Keratinocyte (primary cell): ENCODE data around the gene DHRS11. TPM values are rescaled to one million over a fixed set of nuclear protein-coding genes. Genes with fewer than 3 reads are reported as not detected.

Experiments
- DNase-seq: peaks from one replicate; pipeline ENCODE4 v3.0.0-alpha.2; 2011; ENCODE audit warnings: low read depth, missing footprints, low spot score
- FAIRE-seq: peaks from 2 replicates; lab custom pipeline; 2011; peaks lifted over from hg19 to GRCh38; lab: Jason Lieb, UNC
- H2AFZ ChIP-seq: 2 replicates; pipeline ENCODE4 v1.6.0; 2012; ENCODE audit warnings: low read length, control low read depth, inconsistent platforms; ENCODE audit not compliant: control insufficient read depth
- H3K27ac ChIP-seq: 2 replicates; pipeline ENCODE4 v1.5.1; 2011; ENCODE audit warnings: low read length; ENCODE audit not compliant: control insufficient read depth, insufficient read depth
- H3K27me3 ChIP-seq: 3 replicates; pipeline ENCODE4 v1.6.0; 2011; ENCODE audit warnings: low read length; ENCODE audit not compliant: control insufficient read depth, insufficient read depth; ENCODE audit errors: extremely low read depth
- H3K36me3 ChIP-seq, 2 experiments: 2 replicates in 1 of 2; 3 replicates in 1 of 2; pipeline ENCODE4 v1.5.1; 2011; ENCODE audit warnings: low read length in 2 of 2, mild to moderate bottlenecking in 1 of 2; ENCODE audit not compliant: control insufficient read depth in 2 of 2, insufficient read depth in 2 of 2; ENCODE audit errors: extremely low read depth in 1 of 2
- H3K4me1 ChIP-seq: 3 replicates; pipeline ENCODE4 v1.5.1; 2011; ENCODE audit warnings: low read length; ENCODE audit not compliant: control insufficient read depth, insufficient read depth; ENCODE audit errors: extremely low read depth
- H3K4me2 ChIP-seq: 3 replicates; pipeline ENCODE4 v1.6.0; 2011; ENCODE audit warnings: low read depth, low read length; ENCODE audit not compliant: control insufficient read depth, insufficient read depth; ENCODE audit errors: extremely low read depth
- H3K4me3 ChIP-seq, 3 experiments: fragments of 200-600 bp in 1 of 3; sonication (generic) in 1 of 3; 2 replicates in 2 of 3; 3 replicates in 1 of 3; pipeline ENCODE4 v1.5.1; 2011 to 2016; ENCODE audit warnings: low read length in 3 of 3, mild to moderate bottlenecking in 3 of 3, control low read depth in 2 of 3, inconsistent platforms in 1 of 3, low read depth in 1 of 3, mixed read lengths in 1 of 3, mixed run types in 1 of 3, moderate library complexity in 1 of 3; ENCODE audit not compliant: control insufficient read depth in 2 of 3, insufficient read depth in 2 of 3; ENCODE audit errors: extremely low read depth in 1 of 3
- H3K79me2 ChIP-seq: 2 replicates; pipeline ENCODE4 v1.6.0; 2012; ENCODE audit warnings: low read length; ENCODE audit not compliant: control insufficient read depth, insufficient read depth
- H3K9ac ChIP-seq: 3 replicates; pipeline ENCODE4 v1.6.0; 2011; ENCODE audit warnings: low read length; ENCODE audit not compliant: control insufficient read depth, insufficient read depth; ENCODE audit errors: extremely low read depth
- H3K9me1 ChIP-seq: 3 replicates; pipeline ENCODE4 v1.6.0; 2011; ENCODE audit warnings: low read length; ENCODE audit not compliant: control insufficient read depth, insufficient read depth; ENCODE audit errors: extremely low read depth
- H3K9me3 ChIP-seq: 2 replicates; pipeline ENCODE4 v1.5.1; 2012; ENCODE audit warnings: low read depth, low read length; ENCODE audit not compliant: control insufficient read depth
- H4K20me1 ChIP-seq: 3 replicates; pipeline ENCODE4 v1.6.0; 2011; ENCODE audit warnings: low read length; ENCODE audit not compliant: control insufficient read depth, insufficient read depth; ENCODE audit errors: extremely low read depth
- EZH2 ChIP-seq: IDR thresholded peaks from one replicate; pipeline ENCODE4 v1.6.1; 2012; ENCODE audit warnings: inconsistent platforms, mild to moderate bottlenecking, low read length, moderate library complexity
- dilution Hi-C: fragments of 300-500 bp; cut with MboI; formaldehyde crosslinking; loops from one replicate; pipeline ENCODE4 v1.7.0; 2020; ENCODE audit warnings: low sequenced_read_pairs; ENCODE audit not compliant: extremely low pct_ligation_motif_present
- polyA plus RNA-seq, 5 experiments: library from polyadenylated mRNA; depleted of rRNA in 3 of 5; stranded (reverse) in 3 of 5; stranded (forward) in 1 of 5; unstranded in 1 of 5; fragments of >200 nt; gene quantifications; 1 replicate in 1 of 5; 2 replicates in 3 of 5; 3 replicates in 1 of 5; pipeline versions ENCODE4 v1.2.1 to v1.2.3, GENCODE V29; 2011 to 2012; ENCODE audit warnings: missing spikeins in 2 of 5, low read depth in 1 of 5, low replicate concordance in 1 of 5
- TF ChIP-seq, protein P1 (sequence below), 3 experiments: IDR thresholded peaks in 1 of 3; conservative IDR thresholded peaks in 1 of 3; optimal IDR thresholded peaks in 1 of 3; 2 replicates in 2 of 3; 3 replicates in 1 of 3; pipeline versions ENCODE3 to v1.5.1; 2011; ENCODE audit warnings: low read length in 3 of 3, mild to moderate bottlenecking in 3 of 3, moderate library complexity in 2 of 3, control low read depth in 1 of 3, inconsistent platforms in 1 of 3; ENCODE audit not compliant: insufficient read depth in 2 of 3; ENCODE audit errors: extremely low read depth in 1 of 3

DHRS11 gene
- polyA plus RNA-seq, 1 donor (not counting 4 experiments of a cell fraction or from before 2014, with no cell fraction given), result 11.0 TPM

DNA sequence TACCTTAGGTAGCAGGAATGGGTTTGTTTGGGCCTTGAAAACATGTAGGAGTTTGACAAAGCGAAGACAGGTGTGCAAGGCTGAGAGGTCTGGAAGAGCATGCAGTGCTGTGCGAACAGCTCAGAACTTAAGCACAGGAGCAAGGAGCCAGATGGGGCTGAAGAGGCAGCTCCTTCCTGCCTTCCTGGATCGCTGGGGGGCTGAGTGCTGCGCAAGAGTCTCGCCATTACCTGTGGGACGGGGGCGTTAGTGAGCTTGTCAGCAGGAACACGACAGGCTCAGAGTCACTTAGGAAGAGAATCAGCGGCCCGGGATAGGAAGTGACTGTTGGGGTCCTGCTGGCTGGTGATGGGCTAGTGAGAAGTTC lies 9.2 kb downstream of the DHRS11 start:
- peaks cover 4 to 15% of the 10 kb centered on the region in 2 experiments for H3K36me3 ChIP-seq
- no peaks in the 10 kb centered on the region for H3K27me3 ChIP-seq
- no peaks in the 10 kb centered on the region for H3K9me1 ChIP-seq
- TF ChIP-seq, protein P1, sequence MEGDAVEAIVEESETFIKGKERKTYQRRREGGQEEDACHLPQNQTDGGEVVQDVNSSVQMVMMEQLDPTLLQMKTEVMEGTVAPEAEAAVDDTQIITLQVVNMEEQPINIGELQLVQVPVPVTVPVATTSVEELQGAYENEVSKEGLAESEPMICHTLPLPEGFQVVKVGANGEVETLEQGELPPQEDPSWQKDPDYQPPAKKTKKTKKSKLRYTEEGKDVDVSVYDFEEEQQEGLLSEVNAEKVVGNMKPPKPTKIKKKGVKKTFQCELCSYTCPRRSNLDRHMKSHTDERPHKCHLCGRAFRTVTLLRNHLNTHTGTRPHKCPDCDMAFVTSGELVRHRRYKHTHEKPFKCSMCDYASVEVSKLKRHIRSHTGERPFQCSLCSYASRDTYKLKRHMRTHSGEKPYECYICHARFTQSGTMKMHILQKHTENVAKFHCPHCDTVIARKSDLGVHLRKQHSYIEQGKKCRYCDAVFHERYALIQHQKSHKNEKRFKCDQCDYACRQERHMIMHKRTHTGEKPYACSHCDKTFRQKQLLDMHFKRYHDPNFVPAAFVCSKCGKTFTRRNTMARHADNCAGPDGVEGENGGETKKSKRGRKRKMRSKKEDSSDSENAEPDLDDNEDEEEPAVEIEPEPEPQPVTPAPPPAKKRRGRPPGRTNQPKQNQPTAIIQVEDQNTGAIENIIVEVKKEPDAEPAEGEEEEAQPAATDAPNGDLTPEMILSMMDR (optimal IDR thresholded peaks at IDR 0.05 in 1 of 3, IDR thresholded peaks at IDR 0.05 in 1 of 3, conservative IDR thresholded peaks at IDR 0.05 in 1 of 3; ENCODE audit: extremely low read depth in 1 of 3, insufficient read depth in 2 of 3, low read length in 3 of 3), result no peak
- no peak for TF ChIP-seq EZH2
- H3K9ac ChIP-seq, result peak overlapping the region; percentile 82
- H4K20me1 ChIP-seq, result no peaks in the 10 kb centered on the region
- H3K4me3 ChIP-seq, result peak overlapping the region; percentile 56 to 91 (median 78)
- peak overlapping the region; percentile 67 for H3K27ac ChIP-seq
- H3K9me3 ChIP-seq, result no peaks in the 10 kb centered on the region
- H3K79me2 ChIP-seq, result peaks cover 33% of the 10 kb centered on the region
- peaks cover 16% of the 10 kb centered on the region for H3K4me1 ChIP-seq
- dilution Hi-C loops, result no loop called here
- no peak for FAIRE-seq
- no peak for DNase-seq
- peak overlapping the region; percentile 85 for H2AFZ ChIP-seq
- peak overlapping the region; percentile 99 for H3K4me2 ChIP-seq

DNA sequence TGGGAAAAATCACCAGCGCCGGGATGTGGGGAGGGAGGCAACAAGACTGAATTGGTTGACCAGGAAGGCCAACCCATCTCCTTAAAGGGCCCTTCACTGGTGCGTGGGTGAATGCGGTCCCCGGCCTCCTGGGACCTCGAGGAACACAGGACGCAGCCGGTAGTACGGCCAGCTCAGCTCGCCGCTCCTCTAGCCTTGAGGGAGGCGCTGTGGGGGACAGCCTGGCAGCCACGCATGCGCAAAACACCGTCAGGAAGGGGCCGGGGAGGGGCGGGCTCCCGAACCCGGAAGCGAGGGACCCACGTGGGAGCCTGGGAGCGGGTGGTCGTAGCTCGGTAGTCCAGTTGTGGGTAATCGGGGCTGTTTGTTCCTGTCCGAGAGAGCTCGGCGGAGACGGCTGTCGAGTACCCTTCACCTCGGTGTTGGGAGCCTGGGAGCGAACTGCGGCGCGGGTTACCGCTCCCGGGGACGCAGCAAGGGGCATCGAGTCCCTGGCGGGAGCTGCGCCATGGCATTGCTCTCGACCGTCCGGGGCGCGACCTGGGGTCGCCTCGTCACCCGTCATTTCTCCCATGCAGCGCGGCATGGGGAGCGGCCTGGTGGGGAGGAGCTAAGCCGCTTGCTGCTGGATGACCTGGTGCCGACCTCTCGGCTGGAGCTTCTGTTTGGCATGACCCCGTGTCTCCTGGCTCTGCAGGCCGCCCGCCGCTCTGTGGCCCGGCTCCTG lies 9.8 kb downstream of the DHRS11 start, which contains the start of gene MRM1:
Gene MRM1 (plus strand): TSS at position 281 of the 727 bp plus-strand sequence. CDS start 228 bp downstream, at position 509.
- Histone ChIP-seq H4K20me1 (no peaks in the 10 kb centered on the region), H3K9me1 (no peaks in the 10 kb centered on the region), H2AFZ (peak within 1 kb of the TSS; percentile 85), H3K79me2 (peaks cover 35% of the 10 kb centered on the region), H3K9me3 (no peaks in the 10 kb centered on the region), H3K4me3 (peak within 1 kb of the TSS; percentile 56 to 91 (median 78)), H3K27me3 (no peaks in the 10 kb centered on the region), H3K4me1 (peaks cover 16% of the 10 kb centered on the region), H3K4me2 (peak within 1 kb of the TSS; percentile 99), H3K36me3 (peaks cover 4 to 15% of the 10 kb centered on the region in 2 experiments), H3K27ac (peak within 1 kb of the TSS; percentile 67), H3K9ac (peak within 1 kb of the TSS; percentile 82)
- no peak for FAIRE-seq
- dilution Hi-C loops, result no loop called here
- DNase-seq, result peak; percentile 60
- no peak for TF ChIP-seq EZH2
- TF ChIP-seq, protein P1 (optimal IDR thresholded peaks at IDR 0.05 in 1 of 3, IDR thresholded peaks at IDR 0.05 in 1 of 3, conservative IDR thresholded peaks at IDR 0.05 in 1 of 3; ENCODE audit: extremely low read depth in 1 of 3, insufficient read depth in 2 of 3, low read length in 3 of 3), result peak; percentile 3 to 55 (median 6)
